Suprapubic skin (tissue), 4 donors: ENCODE results near the gene GAB1. TPM values are rescaled to one million over a fixed set of nuclear protein-coding genes. Genes with fewer than 3 reads are reported as not detected.

ENCODE experiments used
- DNase-seq, 2 donors: peaks; one replicate each; pipeline ENCODE4 v3.0.0-alpha.2; 2019; ENCODE audit warnings: low spot score in 2 of 2
- H3K27ac ChIP-seq: fragments of 200-600 bp; sonication (generic); one replicate; pipeline ENCODE4 v1.5.1; 2019
- H3K27me3 ChIP-seq: fragments of 200-600 bp; sonication (generic); one replicate; pipeline ENCODE4 v1.5.1; 2019
- H3K36me3 ChIP-seq: fragments of 200-600 bp; sonication (generic); one replicate; pipeline ENCODE4 v1.5.1; 2019
- H3K4me1 ChIP-seq: fragments of 200-600 bp; sonication (generic); one replicate; pipeline ENCODE4 v1.5.1; 2019
- H3K4me3 ChIP-seq: fragments of 200-600 bp; sonication (generic); one replicate; pipeline ENCODE4 v1.5.1; 2019; ENCODE audit warnings: mild to moderate bottlenecking
- H3K9me3 ChIP-seq: fragments of 200-600 bp; sonication (generic); one replicate; pipeline ENCODE4 v1.5.1; 2019
- EP300 ChIP-seq: sonication (generic); formaldehyde crosslinking; IDR thresholded peaks from one replicate; pipeline ENCODE4 v1.6.1; 2017; ENCODE audit warnings: antibody characterized with exemption
- POLR2A ChIP-seq, 2 donors: fragments of 450-650 bp; IDR thresholded peaks; one replicate each; pipeline ENCODE4 v1.6.1; 2017; ENCODE audit warnings: antibody characterized with exemption in 2 of 2, mild to moderate bottlenecking in 2 of 2, moderate library complexity in 2 of 2
- POLR2AphosphoS5 ChIP-seq, 3 donors: sonication (generic); formaldehyde crosslinking; IDR thresholded peaks; one replicate each; pipeline ENCODE4 v1.6.1; 2017; ENCODE audit warnings: antibody characterized with exemption in 3 of 3
- WGBS: methylation state at CpG from one replicate; pipeline ENCODE4 v1.1.5; 2018; 5-methylcytosine and 5-hydroxymethylcytosine counted together
- total RNA-seq, 4 donors: library from RNA; depleted of rRNA; stranded (reverse); fragments of >200 nt; gene quantifications; one replicate each; pipeline ENCODE4 v1.1.0, GENCODE V29; 2016
- TF ChIP-seq, protein P1 (sequence below), 2 donors: fragments of 200-600 bp in 1 of 2; fragments of 450-650 bp in 1 of 2; sonication (generic) in 1 of 2; IDR thresholded peaks; one replicate each; pipeline ENCODE4 v1.5.1; 2016 to 2019; ENCODE audit warnings: antibody characterized with exemption in 2 of 2, mild to moderate bottlenecking in 1 of 2, moderate library complexity in 1 of 2

GAB1 gene
- total RNA-seq, 4 donors from 2014 or later: 39.5 to 64.5 (median 46.4) TPM

- H3K36me3 ChIP-seq: peaks cover 36% of the 10 kb centered on the region
- over 99% methylated on average over 3 of the region's 3 CpGs for WGBS
- H3K4me3 ChIP-seq: no peak overlapping the region
- DNase-seq: no peak
- no peak overlapping the region for H3K27ac ChIP-seq
- H3K27me3 ChIP-seq: no peaks in the 10 kb centered on the region
- no peaks in the 10 kb centered on the region for H3K9me3 ChIP-seq
- TF ChIP-seq POLR2AphosphoS5 (IDR thresholded peaks at IDR 0.05) (no peak), POLR2A (IDR thresholded peaks at IDR 0.05) (no peak)
- TF ChIP-seq, protein P1, sequence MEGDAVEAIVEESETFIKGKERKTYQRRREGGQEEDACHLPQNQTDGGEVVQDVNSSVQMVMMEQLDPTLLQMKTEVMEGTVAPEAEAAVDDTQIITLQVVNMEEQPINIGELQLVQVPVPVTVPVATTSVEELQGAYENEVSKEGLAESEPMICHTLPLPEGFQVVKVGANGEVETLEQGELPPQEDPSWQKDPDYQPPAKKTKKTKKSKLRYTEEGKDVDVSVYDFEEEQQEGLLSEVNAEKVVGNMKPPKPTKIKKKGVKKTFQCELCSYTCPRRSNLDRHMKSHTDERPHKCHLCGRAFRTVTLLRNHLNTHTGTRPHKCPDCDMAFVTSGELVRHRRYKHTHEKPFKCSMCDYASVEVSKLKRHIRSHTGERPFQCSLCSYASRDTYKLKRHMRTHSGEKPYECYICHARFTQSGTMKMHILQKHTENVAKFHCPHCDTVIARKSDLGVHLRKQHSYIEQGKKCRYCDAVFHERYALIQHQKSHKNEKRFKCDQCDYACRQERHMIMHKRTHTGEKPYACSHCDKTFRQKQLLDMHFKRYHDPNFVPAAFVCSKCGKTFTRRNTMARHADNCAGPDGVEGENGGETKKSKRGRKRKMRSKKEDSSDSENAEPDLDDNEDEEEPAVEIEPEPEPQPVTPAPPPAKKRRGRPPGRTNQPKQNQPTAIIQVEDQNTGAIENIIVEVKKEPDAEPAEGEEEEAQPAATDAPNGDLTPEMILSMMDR (IDR thresholded peaks at IDR 0.05): no peak
- H3K4me1 ChIP-seq: no peaks in the 10 kb centered on the region
These were observed 100.8 kb downstream of the GAB1 start for GRCh38 chr4:143437476-143437875.

DNA sequence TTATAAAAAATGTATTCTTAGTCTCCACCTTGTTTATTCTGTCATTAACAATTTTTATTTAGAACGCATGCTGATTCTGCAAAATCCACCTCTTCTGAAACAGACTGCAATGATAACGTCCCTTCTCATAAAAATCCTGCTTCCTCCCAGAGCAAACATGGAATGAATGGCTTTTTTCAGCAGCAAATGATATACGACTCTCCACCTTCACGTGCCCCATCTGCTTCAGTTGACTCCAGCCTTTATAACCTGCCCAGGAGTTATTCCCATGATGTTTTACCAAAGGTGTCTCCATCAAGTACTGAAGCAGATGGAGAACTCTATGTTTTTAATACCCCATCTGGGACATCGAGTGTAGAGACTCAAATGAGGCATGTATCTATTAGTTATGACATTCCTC is 101.3 kb downstream of the GAB1 start:
- DNase-seq: no peak
- Histone ChIP-seq H3K27ac (no peak overlapping the region), H3K36me3 (peaks cover 36% of the 10 kb centered on the region), H3K9me3 (no peaks in the 10 kb centered on the region), H3K4me1 (no peaks in the 10 kb centered on the region), H3K4me3 (no peak overlapping the region), H3K27me3 (no peaks in the 10 kb centered on the region)
- 83% methylated on average over 5 of the region's 5 CpGs for WGBS
- TF ChIP-seq POLR2AphosphoS5 (IDR thresholded peaks at IDR 0.05): no peak
- no peak for TF ChIP-seq POLR2A (IDR thresholded peaks at IDR 0.05)
- TF ChIP-seq, protein P1 (IDR thresholded peaks at IDR 0.05): no peak
- TF ChIP-seq EP300: no peak

DNA sequence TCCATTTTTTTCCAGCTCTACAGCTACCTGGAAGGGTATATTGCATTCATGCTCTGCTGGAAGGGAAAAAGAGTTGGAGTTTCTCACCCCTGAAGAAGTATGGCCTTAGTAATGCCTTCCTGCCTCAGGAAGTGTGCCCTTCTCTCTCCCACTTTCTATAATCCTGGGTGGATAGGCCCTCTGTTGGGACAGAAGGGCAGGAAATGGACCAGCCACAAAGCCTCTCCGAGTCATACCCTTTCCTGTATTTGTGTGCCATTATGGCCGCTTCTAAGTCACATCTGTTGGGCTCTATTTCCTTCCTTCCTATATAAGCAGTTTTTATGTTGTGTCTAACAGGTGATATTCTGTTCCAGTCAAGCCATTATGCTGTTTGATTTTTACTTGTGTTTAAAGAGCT is 102.0 kb downstream of the GAB1 start:
- WGBS: 85% methylated on average over 2 of the region's 2 CpGs
- TF ChIP-seq, protein P1 (IDR thresholded peaks at IDR 0.05): no peak
- TF ChIP-seq POLR2A (IDR thresholded peaks at IDR 0.05): no peak
- TF ChIP-seq EP300: no peak
- TF ChIP-seq POLR2AphosphoS5 (IDR thresholded peaks at IDR 0.05): no peak
- Histone ChIP-seq H3K36me3 (peaks cover 29% of the 10 kb centered on the region), H3K4me3 (no peak overlapping the region), H3K27ac (no peak overlapping the region), H3K4me1 (no peaks in the 10 kb centered on the region), H3K27me3 (no peaks in the 10 kb centered on the region), H3K9me3 (no peaks in the 10 kb centered on the region)
- DNase-seq: no peak

DNA sequence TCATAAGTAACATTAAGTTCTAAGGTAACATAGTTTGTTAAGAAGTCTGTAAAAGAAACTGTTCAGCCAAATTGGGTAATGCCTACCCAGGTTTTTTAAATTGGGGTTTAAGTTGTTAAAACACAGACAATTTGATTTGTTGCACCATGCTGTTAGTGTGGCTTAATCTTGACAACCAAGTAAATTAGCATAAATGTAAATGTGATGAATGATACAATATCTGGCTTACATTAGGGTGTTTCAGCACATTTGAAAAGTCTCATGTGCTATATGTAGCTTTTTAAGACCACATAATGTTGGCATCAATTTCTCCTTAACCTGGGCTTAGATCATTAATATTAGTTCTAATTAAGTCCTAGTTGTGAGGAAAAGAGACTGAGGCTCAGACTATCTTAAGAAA is 104.4 kb downstream of the GAB1 start:
- H3K27me3 ChIP-seq: no peaks in the 10 kb centered on the region
- TF ChIP-seq POLR2AphosphoS5 (IDR thresholded peaks at IDR 0.05): no peak
- TF ChIP-seq, protein P1 (IDR thresholded peaks at IDR 0.05): no peak
- TF ChIP-seq POLR2A (IDR thresholded peaks at IDR 0.05): no peak
- no peak for TF ChIP-seq EP300
- H3K4me3 ChIP-seq: no peak overlapping the region
- H3K9me3 ChIP-seq: no peaks in the 10 kb centered on the region
- DNase-seq: no peak
- H3K27ac ChIP-seq: no peak overlapping the region
- H3K4me1 ChIP-seq: no peaks in the 10 kb centered on the region
- H3K36me3 ChIP-seq: peaks cover 28% of the 10 kb centered on the region

- Histone ChIP-seq H3K27ac (no peak overlapping the region), H3K36me3 (peaks cover 28% of the 10 kb centered on the region), H3K4me1 (no peaks in the 10 kb centered on the region), H3K9me3 (no peaks in the 10 kb centered on the region), H3K4me3 (no peak overlapping the region), H3K27me3 (no peaks in the 10 kb centered on the region)
- DNase-seq: no peak
- TF ChIP-seq, protein P1 (IDR thresholded peaks at IDR 0.05): no peak
- TF ChIP-seq EP300 (no peak), POLR2AphosphoS5 (IDR thresholded peaks at IDR 0.05) (no peak), POLR2A (IDR thresholded peaks at IDR 0.05) (no peak)
- 67% methylated on average over 4 of the region's 4 CpGs for WGBS
These were observed 105.0 kb downstream of the GAB1 start for GRCh38 chr4:143441678-143442077.
